Measurements from ENCODE around the gene BCKDK. TPM values are rescaled to one million over a fixed set of nuclear protein-coding genes. Genes with fewer than 3 reads are reported as not detected.

The BCKDK gene
- total and polyA plus RNA-seq, 2 of the 13 experiments (the other 11 are each of a cell fraction or from before 2014, with no cell fraction given) = 24.9 to 42.6 TPM

GRCh38 chr16:31141489-31142108 lies 33.4 kb downstream of the BCKDK start (continued):
- TF ChIP-seq MXD1 (CRISPR knock-in tag; IDR thresholded peaks at IDR 0.05) (no peak), AHR (CRISPR knock-in tag; IDR thresholded peaks at IDR 0.05) (no peak), NFIB (CRISPR knock-in tag; IDR thresholded peaks at IDR 0.05; ENCODE audit: borderline replicate concordance) (no peak), ZBTB40 (IDR thresholded peaks at IDR 0.05) (no peak), ZBTB40 (CRISPR knock-in tag; IDR thresholded peaks at IDR 0.05) (peak; percentile 28; the same call in 1 of the 2 replicates), ZMYM3 (CRISPR knock-in tag; IDR thresholded peaks at IDR 0.05) (no peak), ZBTB37 (CRISPR knock-in tag; IDR thresholded peaks at IDR 0.05) (no peak), TBX3 (IDR thresholded peaks at IDR 0.05; ENCODE audit: borderline replicate concordance) (no peak), RFXANK (CRISPR knock-in tag; IDR thresholded peaks at IDR 0.05) (no peak), IKZF4 (CRISPR knock-in tag; IDR thresholded peaks at IDR 0.05; ENCODE audit: borderline replicate concordance, low read depth, not compliant biosample characterization) (no peak), PRPF4 (IDR thresholded peaks at IDR 0.05; ENCODE audit: low read depth, low read length, poor library complexity, severe bottlenecking) (no peak), HNRNPL (IDR thresholded peaks at IDR 0.05; ENCODE audit: low read depth, low read length) (no peak), TERF1 (CRISPR knock-in tag; IDR thresholded peaks at IDR 0.05) (no peak), FOXK1 (CRISPR knock-in tag; IDR thresholded peaks at IDR 0.05; ENCODE audit: borderline replicate concordance, low read depth) (no peak), SNAPC5 (CRISPR knock-in tag; IDR thresholded peaks at IDR 0.05; ENCODE audit: borderline replicate concordance) (no peak), ZNF580 (CRISPR knock-in tag; IDR thresholded peaks at IDR 0.05; ENCODE audit: borderline replicate concordance, low read depth) (peak; percentile 30; the same call in 1 of the 2 replicates), AGO2 (optimal IDR thresholded peaks at IDR 0.05; ENCODE audit: low read depth, low read length) (peak; percentile 74)
